ENCODE data around the gene PRDX2.

PRDX2 gene

DNA sequence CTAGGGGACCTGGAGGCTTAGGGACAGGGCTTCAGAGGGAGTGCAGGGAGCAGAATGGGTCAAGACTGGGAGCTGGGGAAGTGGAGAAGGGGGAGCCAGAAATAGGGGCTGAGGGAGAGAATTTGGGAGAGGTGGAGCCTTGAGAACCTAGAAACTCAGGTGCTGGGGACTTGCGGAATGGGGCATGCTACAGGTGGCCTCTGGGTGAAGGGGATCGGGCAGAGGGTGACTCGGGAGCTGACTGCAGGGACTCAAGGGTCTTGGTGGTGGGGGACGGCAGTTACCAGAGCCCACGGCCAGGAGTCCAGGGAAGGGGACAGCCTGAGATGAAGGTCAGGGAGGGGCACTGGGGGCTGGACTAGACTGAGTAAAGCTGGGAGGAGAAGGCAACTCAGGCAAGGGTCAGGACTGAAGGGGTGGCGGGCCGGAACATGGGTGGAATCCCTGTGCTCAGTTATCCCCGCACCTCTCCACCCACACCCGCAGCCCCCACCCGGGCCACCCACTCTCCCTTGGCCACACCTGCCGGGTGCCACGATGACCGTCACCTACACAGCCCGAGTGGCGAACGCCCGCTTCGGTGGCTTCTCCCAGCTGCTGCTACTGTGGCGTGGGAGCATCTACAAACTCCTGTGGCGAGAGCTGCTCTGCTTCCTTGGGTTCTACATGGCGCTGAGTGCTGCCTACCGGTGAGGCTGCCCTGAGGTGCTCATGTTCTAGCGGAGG, 49.4 kb downstream of the PRDX2 start:
- DNase-seq (ENCODE audit: low spot score), result no peak

DNA sequence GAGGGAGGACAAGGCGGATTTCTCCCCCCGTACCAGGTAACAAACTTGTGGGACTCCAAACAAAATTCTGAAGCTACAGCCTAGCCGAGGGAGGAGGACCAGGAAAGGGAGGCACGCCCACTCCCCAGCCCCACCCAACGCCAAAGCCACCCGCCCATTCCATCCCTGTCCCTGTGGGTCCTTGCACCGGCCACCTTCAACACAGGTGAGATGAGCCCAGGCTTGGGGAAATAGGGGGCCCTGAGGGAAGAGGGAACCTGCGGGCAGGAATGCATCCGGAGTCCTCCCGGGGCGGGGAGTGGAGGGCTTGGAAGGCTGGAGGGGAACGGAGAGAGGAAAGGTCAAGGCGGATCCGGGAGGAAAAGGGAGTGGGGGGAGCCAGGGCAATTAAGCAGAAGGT, 50.0 kb downstream of the PRDX2 start, which contains the start of gene BEST2:
Gene BEST2, plus strand, starts transcription at position 157 of the 400 bp plus-strand sequence. CDS start 802 bp downstream, outside the sequence.
- DNase-seq (ENCODE audit: low spot score), result no peak

DNA sequence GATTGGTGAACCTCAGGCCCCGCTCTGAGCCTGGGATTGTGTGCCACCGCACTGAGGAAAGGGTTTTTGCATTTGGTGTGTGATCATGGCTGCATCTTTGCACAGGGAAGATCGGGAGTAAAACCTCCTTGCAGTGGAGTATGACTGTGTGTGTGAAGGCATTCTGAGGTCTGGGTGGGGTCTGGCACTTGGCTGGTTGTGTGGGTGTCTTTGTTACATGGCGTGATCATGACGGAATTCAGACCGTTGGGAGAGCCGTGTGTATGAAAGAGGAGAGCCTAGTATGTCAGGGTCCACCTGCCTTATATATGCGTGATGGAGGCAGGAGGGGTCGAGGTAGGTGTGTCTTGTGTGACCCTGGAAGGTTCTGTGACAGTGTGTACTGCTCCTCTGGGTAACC, 50.7 kb downstream of the PRDX2 start:
- DNase-seq (ENCODE audit: low spot score), result no peak

DNA sequence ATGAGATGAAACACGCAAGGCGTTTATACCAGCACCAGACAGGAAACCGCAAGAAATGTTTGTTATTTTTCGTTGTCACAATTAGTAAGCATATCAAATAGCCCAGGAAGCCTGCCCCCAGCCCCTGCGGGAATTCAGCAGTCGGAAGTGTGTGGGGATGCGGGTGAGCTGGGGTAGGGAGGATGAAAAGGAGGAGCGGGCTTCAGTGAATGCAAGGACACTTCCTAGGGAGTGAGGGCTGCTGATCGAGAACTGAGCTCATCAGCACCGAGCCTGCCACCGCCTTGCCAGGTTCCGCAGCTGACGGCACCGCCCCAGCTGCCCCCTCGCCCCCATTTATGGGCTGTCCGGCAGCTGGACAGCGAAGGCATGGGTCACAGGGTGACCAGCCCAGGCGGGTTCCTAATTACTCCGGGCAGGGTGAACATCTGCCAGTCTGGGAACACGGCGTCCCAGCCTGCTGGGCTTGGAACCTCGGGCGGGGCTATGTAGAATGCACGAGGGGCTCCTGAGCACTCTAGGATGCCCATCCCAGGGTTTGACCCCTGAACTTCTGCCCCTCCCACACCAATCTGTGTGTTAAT, 51.6 kb downstream of the PRDX2 start:
- no peak for DNase-seq (ENCODE audit: low spot score)

DNA sequence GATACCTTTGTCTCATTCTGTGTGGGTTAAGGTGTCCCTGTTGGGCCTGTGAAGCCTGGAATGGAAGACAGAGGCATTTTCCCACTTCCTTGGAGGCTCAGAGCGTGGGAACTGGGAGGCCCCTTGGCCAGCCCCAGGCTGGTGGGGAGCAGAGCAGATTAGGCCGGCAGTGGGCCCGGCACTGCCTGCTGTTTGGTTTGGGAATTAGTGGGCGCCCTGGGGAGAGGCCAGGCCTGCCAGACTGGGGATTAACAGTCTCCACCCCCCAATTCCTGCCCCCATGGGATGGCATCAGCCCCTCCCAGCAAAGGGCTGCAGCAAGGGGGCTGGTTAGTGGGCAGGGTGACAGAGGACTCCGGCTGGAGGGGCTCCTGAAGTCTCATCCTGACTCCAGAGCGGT, 53.1 kb downstream of the PRDX2 start:
- DNase-seq (ENCODE audit: low spot score), result no peak

Data from CD4-positive, alpha-beta T cell treated with Interleukin-2 at 100 ng/mL for 4 hours (primary cell).